Stimulated activated CD4-positive, alpha-beta T cell treated with anti-CD3 and anti-CD28 coated beads, Interleukin-4, amount 100 ng/mL, for 1 hour (primary cell): ENCODE results near the gene ZBTB1.
A peak's percentile ranks its signal among the peaks of the same experiment; 100 is the strongest.
"Not testable (repeated sequence)": the region's sequence is repeated elsewhere in the genome, so short reads cannot be mapped to it uniquely, and the experiment has no call there.

ENCODE experiments used
- DNase-seq: peaks from one replicate; pipeline ENCODE4 v3.0.0-alpha.2; 2020

Gene ZBTB1

DNA sequence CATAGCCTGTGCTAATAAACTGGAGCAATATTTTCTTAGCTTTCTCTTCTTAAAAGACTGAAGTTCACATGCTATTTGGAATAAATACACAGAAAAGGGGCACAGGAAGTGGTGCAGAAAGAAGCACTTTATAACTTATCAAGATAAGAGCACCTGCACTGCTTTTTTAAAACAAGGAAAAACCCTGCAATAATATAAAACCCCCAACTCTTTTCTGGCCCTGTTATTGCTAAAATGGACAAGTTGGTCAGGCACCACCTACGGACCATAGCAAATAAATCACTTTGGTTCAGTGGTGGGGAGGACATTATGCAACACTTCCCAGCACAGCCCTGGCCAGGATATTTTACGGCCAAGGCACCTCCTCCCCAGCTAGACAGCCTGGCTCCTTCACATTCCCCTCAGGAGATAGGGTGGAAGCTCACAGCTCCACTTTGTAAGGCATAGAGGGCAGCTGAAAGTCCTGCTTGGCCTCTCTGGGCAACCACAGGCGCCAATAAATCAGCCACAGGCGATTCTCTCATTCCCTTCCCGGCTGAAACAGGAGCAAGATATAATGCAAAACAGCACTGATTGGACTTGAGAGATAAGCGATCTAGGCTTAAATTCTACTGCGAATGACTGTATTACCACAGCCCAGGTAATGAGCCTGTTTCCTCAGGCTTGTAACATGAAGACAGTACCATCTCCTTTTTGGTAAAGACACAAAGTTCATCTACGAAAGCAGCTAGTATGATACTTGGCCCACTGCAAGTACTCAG lies 3.0 kb upstream of the ZBTB1 start:
- DNase-seq = no peak

- DNase-seq = no peak
These were observed 2.1 kb upstream of the ZBTB1 start for GRCh38 chr14:64502456-64502855.

GRCh38 chr14:64502887-64503433 lies 1.6 kb upstream of the ZBTB1 start:
- DNase-seq = peak; percentile 28

GRCh38 chr14:64503434-64504309 lies 898 bp upstream of the ZBTB1 start, which contains the start of gene ZBTB25:
Gene ZBTB25 (minus strand): TSS chr14:64503838. CDS start chr14:64490533, 13,305 bp downstream.
- peak; percentile 90 for DNase-seq

- peak; percentile 85 for DNase-seq
These were observed 576 bp downstream of the ZBTB1 start for GRCh38 chr14:64504897-64505794.

GRCh38 chr14:64506721-64507120 lies 2.2 kb downstream of the ZBTB1 start:
- DNase-seq = no peak

- DNase-seq = peak; percentile 42
These were observed 3.0 kb downstream of the ZBTB1 start for GRCh38 chr14:64507376-64508156.

- DNase-seq = no peak
These were observed 3.7 kb downstream of the ZBTB1 start for GRCh38 chr14:64508215-64508776.

DNA sequence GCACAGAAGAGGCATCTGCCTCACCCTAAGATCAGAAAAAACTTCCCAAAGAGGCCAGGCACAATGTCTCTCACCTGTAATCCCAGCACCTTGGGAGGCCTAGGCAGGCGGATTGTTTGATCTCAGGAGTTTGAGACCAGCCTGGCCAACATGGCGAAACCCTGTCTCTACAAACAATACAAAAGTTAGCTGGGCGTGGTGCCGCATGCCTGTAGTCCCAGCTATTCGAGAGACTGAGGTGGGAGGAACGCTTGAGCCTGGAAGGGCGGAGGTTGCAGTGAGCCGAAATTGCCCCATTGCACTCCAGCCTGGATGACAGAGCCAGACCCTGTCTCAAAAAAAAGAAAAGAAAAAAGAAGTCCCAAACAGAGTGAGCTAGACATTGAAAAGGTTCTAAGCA lies 4.5 kb downstream of the ZBTB1 start:
- DNase-seq = no peak

DNA sequence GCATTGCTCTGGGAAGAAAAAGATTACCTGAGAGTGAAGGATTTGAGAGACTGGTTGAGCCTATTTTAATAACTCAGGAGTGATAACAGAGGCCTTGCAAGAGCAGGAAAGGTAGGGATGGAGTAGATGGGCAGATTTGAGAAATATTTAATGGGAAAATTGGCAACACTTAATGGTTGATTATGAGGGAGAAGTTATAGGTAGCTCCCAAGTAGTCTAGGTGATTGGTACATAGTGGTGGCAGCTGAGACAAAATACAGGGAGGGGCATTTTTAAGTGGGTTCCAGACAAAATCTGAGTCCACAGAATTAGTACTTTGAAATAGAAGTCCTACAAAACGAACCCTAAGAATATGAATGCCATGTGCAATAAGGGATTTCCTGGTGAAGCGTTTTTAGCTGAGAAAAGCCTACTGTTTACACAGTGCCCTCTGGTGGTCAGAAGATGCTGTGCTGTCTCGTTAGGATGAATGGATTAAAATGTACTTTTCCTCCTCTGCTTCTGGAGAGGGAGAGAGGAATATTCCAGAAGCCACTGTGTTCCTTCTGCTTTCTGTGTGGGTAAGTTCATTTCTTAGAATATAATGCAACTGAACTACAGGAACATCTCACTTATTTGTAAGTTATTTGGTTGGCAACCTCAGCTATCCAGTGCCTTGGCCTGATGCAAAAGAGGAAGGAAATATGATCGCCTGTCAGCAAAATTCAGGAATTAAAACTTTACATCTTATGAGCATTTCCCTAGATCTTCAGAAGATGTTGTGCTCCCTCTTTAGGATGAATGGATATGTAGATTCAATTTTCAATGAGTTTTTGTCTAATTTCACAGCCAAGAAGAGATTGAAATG lies 6.5 kb downstream of the ZBTB1 start:
- DNase-seq = peak; percentile 45

- no peak for DNase-seq
These were observed 8.7 kb downstream of the ZBTB1 start for GRCh38 chr14:64513271-64513670.

GRCh38 chr14:64515053-64515452 lies 10.5 kb downstream of the ZBTB1 start:
- no peak for DNase-seq

GRCh38 chr14:64516969-64517368 lies 12.4 kb downstream of the ZBTB1 start:
- DNase-seq = no peak

GRCh38 chr14:64517667-64518066 lies 13.1 kb downstream of the ZBTB1 start:
- not testable (repeated sequence) for DNase-seq

GRCh38 chr14:64518229-64518628 lies 13.7 kb downstream of the ZBTB1 start:
- DNase-seq = no peak

GRCh38 chr14:64520699-64521098 lies 16.1 kb downstream of the ZBTB1 start:
- no peak for DNase-seq

DNA sequence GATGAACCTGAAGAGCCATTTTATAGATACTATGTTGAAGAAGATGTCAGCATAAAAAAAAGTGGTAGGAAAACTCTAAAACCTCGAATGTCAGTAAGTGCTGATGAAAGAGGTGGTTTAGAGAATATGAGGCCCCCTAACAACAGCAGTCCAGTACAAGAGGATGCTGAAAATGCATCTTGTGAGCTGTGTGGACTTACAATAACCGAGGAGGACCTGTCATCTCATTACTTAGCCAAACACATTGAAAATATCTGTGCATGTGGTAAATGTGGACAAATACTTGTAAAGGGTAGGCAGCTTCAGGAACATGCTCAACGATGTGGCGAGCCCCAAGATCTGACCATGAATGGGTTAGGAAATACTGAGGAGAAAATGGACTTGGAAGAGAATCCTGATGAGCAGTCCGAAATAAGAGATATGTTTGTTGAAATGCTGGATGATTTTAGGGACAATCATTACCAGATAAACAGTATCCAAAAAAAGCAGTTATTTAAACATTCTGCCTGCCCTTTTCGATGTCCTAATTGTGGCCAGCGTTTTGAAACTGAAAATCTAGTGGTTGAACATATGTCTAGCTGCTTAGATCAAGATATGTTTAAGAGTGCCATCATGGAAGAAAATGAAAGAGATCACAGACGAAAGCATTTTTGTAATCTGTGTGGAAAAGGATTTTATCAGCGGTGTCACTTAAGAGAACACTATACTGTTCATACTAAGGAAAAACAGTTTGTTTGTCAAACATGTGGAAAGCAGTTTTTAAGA lies 18.2 kb downstream of the ZBTB1 start:
- no peak for DNase-seq

DNA sequence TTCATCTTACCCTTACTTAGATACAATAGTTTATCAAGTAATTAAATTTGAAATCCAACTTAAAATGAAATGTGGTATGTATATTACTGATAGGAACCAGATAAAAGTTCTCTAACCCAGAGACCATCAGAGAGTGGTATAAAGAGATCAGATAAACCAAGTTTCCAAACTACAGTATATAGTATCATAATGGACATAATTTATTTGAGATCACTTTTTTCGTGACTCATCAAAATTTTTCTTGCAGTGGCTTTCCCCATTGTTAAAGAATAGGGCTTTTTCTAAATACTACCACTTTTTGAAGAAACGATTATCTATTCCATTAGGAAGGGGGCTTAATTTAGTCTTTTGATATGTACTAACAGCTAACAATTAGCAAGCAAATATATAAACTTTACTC lies 20.8 kb downstream of the ZBTB1 start:
- no peak for DNase-seq

GRCh38 chr14:64531567-64531966 lies 27.0 kb downstream of the ZBTB1 start:
- DNase-seq = no peak
